GM19239 (cell line): ENCODE measurements around the gene MTERF2.
"Not testable (repeated sequence)": the region's sequence is repeated elsewhere in the genome, so short reads cannot be mapped to it uniquely, and the experiment has no call there.

Experiments
- DNase-seq: peaks from one replicate; pipeline ENCODE4 v3.0.0; 2011; ENCODE audit warnings: low spot score; ENCODE audit not compliant: insufficient read length
- FAIRE-seq: peaks from 2 replicates; lab custom pipeline; 2011; peaks lifted over from hg19 to GRCh38; lab: Jason Lieb, UNC

MTERF2 gene

DNA sequence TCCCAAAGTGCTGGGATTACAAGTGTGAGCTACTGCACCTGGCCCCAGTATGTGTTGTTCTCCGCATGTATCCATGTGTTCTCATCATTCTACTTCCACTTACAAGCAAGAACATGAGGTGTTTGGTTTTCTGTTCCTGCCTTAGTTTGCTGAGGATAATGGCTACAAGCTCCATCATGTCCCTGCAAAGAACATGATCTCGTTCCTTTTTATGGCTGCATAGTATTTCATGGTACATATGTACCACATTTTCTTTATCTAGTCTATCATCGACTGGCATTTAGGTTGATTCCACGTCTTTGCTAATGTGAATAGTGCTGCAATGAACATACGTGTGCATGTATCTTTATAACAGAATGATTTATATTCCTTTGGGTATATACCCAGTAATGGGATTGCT, 9.2 kb upstream of the MTERF2 start:
- FAIRE-seq, DNase-seq: not testable (repeated sequence)

DNA sequence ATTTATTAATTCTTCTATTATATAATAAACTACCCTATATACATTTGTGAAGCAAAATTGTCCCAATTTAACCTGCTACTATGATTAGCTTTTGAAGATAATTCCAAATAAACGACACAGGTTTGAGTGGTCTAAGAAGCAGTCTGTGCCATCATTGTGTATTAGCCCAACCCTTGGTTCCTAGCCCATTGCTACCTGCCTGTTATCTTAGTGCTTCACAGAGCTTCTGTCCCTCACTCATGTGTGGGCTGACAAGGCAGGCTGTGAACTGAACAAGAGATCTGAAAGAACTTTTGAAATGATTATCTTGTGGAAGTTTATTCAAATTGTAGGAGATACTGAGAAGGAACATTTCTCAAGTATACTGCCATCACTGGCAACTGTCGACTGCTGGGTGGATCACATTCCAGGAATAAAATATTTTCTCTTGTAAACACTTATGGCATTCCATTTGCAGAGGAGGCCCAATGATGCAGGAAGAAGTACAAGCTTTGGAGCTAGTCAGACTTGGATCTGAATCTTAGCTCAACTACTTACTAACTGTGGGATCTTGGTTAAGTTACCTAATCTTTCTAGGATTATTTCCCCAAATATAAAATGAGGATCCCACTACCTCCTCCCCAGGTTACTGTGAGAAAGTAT, 7.8 kb upstream of the MTERF2 start:
- no peak for DNase-seq
- no peak for FAIRE-seq

DNA sequence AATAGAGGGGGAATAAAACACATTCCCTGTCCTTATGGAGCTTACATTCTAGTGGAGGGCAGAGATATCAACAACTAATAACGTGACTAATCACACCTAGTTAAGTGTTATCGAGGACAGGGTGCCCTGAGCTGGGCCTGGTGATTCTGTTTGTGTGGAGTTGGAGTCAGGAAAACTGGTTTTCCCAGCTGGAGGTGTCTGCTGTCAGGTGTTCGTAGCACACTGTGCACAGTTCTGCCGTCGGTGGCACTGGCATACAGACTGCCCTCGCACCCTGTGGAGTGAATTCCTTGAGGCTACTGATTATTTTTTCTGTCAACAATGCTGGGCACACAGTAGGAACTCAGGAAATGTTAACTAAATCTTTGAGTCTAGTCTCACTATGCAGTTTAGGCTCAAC, 900 bp upstream of the MTERF2 start:
- FAIRE-seq (no peak), DNase-seq (no peak)

DNA sequence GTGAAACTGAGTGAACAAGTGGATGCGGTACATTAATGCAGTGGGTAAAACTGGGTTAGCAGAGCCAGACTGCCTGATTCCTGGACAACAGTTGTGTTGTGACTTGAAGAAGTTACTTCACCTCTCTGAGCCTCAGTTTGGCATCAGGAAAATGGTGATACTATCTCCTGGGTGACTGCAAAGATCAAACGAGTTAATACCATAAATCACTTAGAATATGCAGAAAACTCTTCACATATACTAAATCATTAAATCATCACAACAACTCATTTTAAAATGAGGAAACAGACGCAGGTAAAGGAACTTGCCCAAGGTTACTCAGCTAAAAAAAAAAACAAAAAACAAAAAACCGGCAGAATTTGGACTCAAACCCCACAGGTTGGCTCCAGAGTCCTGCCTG, 811 bp downstream of the MTERF2 start:
- FAIRE-seq (no peak), DNase-seq (no peak)

DNA sequence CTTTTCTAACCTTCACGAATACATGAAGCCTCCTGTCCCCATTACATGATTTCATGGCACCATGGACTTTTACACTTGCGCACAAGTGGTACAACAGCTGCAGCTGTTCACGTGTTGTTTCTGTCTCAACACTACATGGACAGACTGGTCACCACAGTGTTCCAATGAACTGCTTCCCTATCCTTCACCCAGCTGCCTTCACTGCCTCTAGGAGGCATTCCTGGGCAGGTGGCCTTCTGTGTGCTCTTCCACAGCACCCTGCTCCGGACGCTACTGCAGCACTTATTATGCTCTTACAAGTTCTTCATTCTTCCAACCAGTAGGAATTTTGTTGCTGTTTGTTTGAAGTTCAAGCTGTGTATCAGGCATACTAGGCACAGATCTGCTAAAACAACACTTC, 1.5 kb downstream of the MTERF2 start:
- DNase-seq (no peak), FAIRE-seq (no peak)

DNA sequence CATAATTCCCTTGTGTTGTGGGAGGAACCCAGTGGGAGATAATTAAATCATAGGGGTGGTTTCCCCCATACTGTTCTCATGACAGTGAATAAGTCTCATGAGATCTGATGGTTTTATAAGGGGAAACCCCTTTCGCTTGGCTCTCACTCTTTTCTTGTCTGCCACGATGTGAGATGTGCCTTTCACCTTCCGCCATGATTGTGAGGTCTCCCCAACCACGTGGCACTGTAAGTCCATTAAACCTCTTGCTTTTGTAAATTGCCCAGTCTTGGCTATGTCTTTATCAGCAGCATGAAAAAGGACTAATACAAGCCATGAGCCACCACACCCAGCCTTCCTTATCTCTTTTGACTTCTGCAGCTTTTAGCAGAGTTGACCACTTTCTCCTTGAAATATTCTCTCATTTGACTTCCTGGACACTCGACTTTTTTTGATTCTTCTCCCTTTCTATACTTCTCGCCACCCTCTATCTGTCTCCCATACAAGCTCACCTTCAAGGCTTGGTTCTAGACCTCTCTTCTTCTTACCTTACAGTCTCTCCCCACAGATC, 2.3 kb downstream of the MTERF2 start:
- FAIRE-seq (no peak), DNase-seq (no peak)

DNA sequence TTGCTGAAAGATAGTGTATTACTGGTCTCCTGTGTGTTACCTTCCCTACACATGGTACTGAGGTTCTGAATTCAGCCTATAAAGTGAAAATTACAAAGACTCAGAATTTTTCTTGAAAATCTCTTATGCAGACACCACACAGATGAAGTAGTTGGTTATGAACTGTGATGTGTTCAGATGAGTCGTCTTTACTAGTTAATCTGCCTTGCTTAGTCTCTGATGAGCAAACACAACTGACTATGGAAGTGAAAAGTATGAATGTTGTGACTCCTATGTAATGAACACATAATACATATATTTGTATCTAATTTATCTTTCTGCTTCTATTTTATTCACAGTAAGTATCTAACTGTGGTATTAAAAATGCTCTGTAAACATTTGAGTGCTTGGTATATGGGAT, 4.7 kb downstream of the MTERF2 start:
- DNase-seq (no peak), FAIRE-seq (no peak)

DNA sequence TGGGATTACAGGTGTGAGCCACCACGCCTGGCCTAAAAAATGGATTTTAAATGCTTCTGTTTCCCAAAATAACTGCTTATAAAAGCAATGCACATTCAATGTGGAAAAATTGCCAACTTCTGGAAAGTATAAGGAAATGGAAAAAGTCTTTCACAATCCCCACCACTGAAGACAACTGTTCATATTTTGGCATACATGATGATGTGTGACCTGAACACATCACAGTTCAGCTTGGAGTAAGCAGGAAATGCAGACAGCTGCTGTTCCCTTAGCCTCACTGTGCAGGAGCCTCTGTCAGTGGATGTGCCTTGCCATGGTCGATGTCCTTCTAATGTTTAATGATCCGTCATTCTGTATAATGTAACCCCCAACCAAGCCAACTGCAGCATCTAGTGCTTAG, 5.2 kb downstream of the MTERF2 start:
- DNase-seq (no peak), FAIRE-seq (no peak)

DNA sequence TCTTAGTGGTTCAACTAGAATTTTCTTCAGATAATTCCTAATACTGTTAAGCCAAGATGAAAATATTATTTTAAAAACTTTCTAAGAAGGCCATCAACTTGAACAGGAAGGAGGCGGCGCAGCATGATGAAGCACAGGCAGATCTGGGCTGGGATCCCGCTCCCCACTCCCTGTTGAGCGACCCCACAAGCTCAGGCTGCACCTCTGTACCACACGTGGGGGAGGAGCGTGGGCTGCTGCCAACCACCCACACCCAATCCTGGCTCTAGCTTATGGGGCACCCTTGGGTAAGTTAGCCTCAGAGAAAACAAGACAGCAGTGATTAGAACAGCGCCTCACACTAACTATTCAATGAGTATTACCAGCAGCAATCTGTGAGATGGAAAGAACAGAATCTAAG, 6.0 kb downstream of the MTERF2 start:
- no peak for FAIRE-seq

DNA sequence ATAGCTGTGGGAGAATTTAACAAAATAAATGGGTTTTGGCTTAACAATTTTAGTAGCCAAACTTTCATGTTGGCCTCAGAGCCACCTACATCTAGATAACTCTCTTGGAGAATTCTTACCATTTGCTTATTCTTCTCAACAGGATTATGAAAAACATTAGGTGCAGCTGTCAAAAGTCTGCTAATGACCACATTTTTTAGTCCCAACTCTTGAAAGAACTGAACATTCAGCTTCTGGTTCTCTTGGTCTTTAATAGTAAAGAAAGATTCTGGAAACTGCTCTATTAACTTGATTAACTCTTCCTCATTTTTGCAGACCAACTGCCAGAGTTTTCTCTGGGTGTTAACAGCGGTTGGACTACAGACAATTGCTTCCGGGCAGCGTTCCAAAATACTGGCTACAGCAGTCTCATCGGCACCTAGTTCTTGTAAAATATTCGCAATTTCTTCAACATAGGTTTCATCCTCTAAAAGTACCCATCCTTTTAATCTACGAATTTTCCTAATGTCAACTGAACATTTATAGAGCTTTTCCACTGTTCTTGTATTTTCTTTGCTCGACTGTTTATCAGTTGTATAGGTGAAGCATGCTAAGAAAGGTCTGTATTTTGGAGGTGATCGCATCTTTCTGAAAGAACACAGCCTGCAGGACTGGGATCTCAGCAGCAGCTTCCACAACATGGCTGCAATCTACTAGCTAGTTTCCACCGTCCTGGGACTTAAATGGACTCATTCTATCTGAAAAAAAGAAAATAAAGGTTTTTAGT, 8.7 kb downstream of the MTERF2 start:
- no peak for DNase-seq
- FAIRE-seq, result no peak

More for the DNA sequence above, 6.0 kb downstream of the MTERF2 start:
- DNase-seq, result no peak

DNA sequence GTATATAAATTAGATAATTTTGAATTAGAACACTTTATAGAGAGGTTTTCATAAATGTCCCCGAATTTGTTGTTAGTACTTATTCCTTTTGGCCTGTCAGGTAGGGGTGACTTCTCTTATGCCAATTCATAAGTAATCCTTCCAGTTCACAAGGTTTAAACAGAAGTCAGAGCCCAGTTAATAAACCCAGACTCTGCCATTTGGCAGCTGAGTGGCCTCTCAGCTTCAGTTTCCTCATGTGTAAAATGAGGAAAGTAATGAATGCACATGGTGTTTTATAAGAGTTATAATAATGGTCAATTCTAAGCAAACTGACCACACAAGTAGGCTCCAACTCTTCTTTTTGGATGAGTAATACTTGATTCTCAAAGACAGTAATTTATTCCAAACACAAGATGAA, 10.3 kb downstream of the MTERF2 start:
- DNase-seq, result no peak
- FAIRE-seq, result no peak

DNA sequence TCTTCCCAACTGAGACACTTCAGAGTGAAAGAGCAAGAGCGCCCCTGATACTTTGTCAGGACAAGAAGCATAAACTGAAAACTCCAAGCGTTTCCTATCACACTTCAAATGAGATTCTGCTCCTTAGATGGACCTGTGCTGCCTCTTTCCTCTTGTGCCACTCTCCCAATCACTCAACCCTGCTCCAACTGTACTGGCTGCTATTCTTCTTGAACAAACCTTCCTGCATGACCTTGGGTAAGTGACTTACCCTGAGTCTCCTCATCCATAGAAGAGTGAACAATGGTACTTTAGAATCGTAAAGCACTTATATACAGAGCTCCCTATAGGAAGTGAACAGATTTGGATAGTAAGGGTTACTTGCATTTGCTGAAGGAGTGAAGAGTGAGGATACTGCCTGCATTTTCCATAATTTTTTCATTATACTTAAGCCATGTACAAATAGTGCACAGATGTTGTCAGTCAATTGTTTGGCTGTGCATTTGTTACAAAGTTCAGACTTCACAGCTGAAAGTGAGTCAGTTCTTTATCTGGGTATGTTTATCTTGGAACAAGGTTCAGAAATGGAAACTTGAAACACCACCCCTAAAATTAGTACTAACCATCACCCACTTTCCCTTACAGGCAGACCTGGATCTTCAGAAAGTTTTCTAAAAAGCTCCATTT, 10.8 kb downstream of the MTERF2 start:
- FAIRE-seq (no peak), DNase-seq (no peak)

DNA sequence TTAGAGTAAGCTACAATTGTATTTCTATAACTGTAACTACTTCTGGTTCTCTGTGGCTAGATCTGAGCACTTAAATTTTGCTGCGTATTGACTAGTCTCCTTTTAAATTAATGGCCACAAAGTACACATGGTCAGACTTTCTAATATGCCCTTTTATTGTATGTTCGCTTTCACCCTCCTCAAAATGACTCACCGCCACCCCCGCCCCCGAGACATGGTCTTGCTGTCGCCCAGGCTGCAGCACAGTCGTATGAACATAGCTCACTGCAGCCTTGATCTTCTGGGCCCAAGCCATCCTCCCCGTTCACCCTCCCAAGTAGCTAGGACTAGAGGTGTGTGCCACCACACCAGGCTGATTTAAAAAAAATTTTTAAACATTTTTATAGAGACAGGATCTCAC, 11.8 kb downstream of the MTERF2 start:
- DNase-seq (no peak), FAIRE-seq (no peak)

DNA sequence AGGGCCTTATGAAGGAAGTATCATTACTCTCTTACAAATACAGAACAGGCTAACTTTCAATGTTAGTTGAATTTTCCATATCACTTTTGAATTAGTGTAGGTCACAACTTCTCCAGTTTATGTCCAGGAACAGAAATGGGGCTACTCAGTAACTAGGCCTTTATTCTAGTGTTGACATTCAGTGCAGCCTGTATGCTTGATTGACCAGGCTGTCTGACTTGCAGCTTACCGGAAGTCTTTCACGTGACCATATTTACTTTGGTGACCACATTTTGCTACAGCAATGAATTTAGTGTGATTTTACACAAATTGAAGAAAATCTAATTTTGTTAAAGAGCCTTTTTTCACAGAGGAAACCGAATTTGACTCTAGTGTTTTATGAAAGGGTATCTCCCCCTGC, 12.4 kb downstream of the MTERF2 start:
- FAIRE-seq, result peak; percentile 85
- DNase-seq, result peak; percentile 31

DNA sequence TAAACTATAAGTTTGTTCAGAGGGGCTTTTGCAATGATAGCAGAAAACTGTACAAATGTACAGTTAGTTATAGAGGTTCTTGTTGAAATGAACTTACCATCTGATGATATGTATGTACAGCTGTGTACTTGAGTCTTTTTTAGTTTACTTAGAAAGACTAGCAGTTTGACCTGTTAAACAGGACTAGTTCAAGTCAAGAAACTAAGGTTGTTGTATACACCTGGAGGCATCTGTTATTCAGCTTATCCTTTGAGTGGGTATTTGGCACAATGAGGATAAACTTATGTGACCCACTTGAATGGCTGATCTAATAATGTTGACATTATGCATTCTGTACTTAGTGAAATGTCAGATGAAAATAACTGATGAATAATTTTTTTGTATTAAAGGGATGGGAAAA, 13.4 kb downstream of the MTERF2 start:
- no peak for FAIRE-seq
- no peak for DNase-seq

DNA sequence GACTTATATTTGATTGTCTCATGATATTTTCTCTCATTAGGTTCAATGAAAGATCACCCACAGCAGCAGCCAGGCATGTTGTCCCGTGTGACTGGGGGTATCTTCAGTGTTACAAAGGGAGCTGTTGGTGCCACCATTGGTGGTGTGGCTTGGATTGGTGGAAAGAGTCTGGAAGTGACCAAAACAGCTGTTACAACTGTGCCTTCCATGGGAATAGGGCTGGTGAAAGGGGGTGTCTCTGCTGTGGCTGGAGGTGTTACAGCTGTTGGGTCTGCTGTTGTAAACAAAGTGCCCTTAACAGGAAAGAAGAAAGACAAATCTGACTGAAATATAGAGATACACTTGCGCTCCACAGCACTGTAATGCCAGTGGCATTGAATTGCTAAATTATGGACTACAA, 15.9 kb downstream of the MTERF2 start:
- no peak for DNase-seq
- FAIRE-seq, result no peak

DNA sequence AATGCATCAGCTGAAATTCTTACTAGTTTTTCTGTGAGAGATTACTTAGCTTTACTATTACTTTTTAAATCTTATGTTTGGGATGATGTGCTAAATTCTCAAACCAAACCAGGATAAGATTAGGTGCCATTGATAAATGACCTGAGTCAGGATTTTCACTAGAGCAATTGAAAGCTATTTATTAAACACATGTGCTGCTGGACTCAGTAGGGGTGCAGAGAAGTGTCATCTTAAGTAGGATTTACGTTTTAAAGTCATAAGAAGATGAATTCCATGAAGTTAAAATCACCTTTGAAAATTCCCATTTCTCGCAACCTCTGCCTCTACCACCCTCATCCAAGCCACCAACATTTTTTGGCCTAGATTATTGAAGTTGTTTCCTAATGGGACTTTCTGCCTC, 22.4 kb downstream of the MTERF2 start:
- FAIRE-seq, result no peak

DNA sequence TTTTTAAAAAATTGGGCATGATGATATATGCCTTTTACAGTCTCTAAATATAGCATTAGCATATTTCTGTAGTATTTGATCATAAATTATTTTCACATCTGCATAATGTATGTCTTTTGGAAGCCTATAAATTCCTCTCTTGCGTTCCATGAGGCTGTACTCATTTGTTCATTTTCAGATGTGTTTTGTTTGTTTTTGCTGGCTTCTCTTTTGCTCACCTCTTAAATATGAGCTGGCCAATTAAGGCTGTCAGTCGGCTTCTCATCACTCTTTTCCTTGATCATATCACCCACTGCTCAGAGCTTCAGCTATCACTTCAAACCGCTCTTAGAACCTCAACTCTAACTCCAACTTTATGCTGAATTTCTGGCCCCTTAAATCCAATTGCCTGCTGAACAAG, 24.7 kb downstream of the MTERF2 start:
- no peak for FAIRE-seq
- DNase-seq, result no peak

More for the DNA sequence above, 22.4 kb downstream of the MTERF2 start:
- no peak for DNase-seq

DNA sequence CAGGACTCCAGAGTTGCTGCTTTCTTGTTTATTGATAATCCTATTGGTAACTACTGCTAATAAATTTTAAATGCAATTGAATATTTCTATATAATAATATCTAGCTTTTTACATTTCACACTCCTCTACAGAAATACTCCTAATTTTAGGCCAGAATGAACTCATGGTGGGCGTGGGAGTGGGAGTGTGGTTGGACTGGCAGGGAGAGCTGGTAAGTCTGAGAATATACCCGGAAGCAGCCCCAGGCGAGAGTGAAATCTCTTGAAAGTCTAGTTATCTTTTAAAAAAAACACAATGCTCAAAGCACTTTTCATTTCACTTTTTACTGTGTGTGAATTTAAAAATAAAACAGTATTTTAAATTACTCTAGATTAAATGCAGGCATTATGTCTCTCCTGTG, 26.5 kb downstream of the MTERF2 start:
- DNase-seq, result no peak
- FAIRE-seq, result no peak

DNA sequence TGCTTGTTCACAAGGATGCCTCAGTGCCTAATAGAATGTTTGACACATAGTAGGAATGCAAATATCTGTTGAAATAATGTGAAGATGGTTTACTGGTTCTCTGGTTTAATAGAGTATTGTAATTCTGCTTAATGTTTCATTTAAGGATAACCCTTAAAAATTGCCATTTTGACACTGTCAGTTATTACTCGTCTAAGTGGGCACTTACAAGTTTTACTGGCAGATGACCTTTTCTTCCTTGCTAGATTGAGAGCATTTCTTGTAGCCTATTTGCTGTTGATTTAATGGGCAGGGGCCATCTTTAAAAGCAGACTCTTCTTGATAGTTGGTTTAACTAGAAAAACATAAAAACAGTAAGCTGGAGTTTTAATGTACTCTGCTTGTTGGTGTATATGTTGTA, 29.4 kb downstream of the MTERF2 start:
- DNase-seq, result no peak
- no peak for FAIRE-seq

DNA sequence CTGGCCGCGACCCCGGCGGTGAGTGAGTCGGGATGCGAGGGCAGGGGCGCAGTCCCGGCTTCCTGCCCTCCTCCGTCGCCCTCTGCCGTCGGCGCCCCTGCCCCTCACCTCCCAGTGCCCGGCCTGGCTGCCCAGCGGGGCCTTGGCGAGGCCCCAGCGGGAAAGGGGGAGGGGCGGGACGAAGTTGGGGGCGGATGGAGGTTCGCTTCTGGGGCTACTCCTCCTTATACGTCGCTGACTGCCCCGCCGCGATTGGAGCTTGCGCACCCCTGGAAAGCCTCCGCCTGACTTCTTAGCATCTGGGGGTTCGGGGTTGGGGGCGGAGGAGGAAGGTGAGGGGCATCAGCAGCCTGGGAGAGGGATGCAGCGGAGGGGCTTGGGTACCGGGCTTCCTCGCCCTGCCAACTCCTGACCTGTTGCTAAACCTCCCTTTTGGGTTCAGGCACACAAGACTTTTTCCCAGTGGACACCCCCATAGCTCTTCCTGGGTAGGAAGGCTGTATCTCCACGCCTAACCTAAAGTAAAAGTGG, 30.8 kb downstream of the MTERF2 start:
- DNase-seq, result peak; percentile 16

More for the DNA sequence above, 30.8 kb downstream of the MTERF2 start:
- no peak for FAIRE-seq
